Endodermal cell (in vitro differentiated cells): ENCODE data around the gene CALCR. TPM values are rescaled to one million over a fixed set of nuclear protein-coding genes. Genes with fewer than 3 reads are reported as not detected.
A peak's percentile ranks its signal among the peaks of the same experiment; 100 is the strongest.

Experiments
- DNase-seq: peaks from one replicate; pipeline ENCODE4 v3.0.0-alpha.2; 2017
- H3K27ac ChIP-seq: 2 replicates; pipeline ENCODE4 v1.5.1; 2013; ENCODE audit warnings: mild to moderate bottlenecking, low read depth, low read length, moderate library complexity
- H3K27me3 ChIP-seq: 2 replicates; pipeline ENCODE4 v1.6.1; 2013; ENCODE audit warnings: mild to moderate bottlenecking, low read length, moderate library complexity; ENCODE audit not compliant: insufficient read depth, control insufficient read depth, poor library complexity, severe bottlenecking
- H3K36me3 ChIP-seq: 2 replicates; pipeline ENCODE4 v1.7.0; 2013; ENCODE audit warnings: mild to moderate bottlenecking, low read length, moderate library complexity; ENCODE audit not compliant: control insufficient read depth, insufficient read depth
- H3K4me1 ChIP-seq: one replicate; pipeline ENCODE4 v1.7.0; 2013; ENCODE audit warnings: low read length; ENCODE audit not compliant: control insufficient read depth, insufficient read depth
- H3K4me3 ChIP-seq: 2 replicates; pipeline ENCODE4 v1.5.1; 2013; ENCODE audit warnings: mild to moderate bottlenecking, low read length, moderate library complexity
- H3K9ac ChIP-seq: 2 replicates; pipeline ENCODE4 v1.6.1; 2013; ENCODE audit warnings: mild to moderate bottlenecking, low read length, moderate library complexity; ENCODE audit not compliant: poor library complexity, severe bottlenecking; ENCODE audit errors: extremely low read depth
- H3K9me3 ChIP-seq: 2 replicates; pipeline ENCODE4 v1.6.1; 2013; ENCODE audit warnings: mild to moderate bottlenecking, low read length, moderate library complexity; ENCODE audit not compliant: control insufficient read depth
- H3K27ac Mint-ChIP-seq: 2 replicates; pipeline ENCODE4 v1.8.0; 2020; ENCODE audit warnings: mixed read lengths
- H3K27me3 Mint-ChIP-seq: 2 replicates; pipeline ENCODE4 v1.8.0; 2021; ENCODE audit warnings: mild to moderate bottlenecking, mixed read lengths; ENCODE audit not compliant: insufficient read depth
- H3K36me3 Mint-ChIP-seq: 2 replicates; pipeline ENCODE4 v1.8.0; 2020; ENCODE audit warnings: low read depth, mixed read lengths
- H3K4me1 Mint-ChIP-seq: 2 replicates; pipeline ENCODE4 v1.8.0; 2020; ENCODE audit warnings: mixed read lengths
- H3K4me3 Mint-ChIP-seq: 2 replicates; pipeline ENCODE4 v1.8.0; 2020; ENCODE audit warnings: mild to moderate bottlenecking, moderate library complexity, mixed read lengths
- H3K9me3 Mint-ChIP-seq: 2 replicates; pipeline ENCODE4 v1.8.0; 2020; ENCODE audit warnings: mild to moderate bottlenecking, mixed read lengths
- WGBS, 2 experiments: methylation state at CpG; one replicate each; pipeline versions ENCODE4 v1.1.5 to v1.1.7; 2013; ENCODE audit warnings: missing lambda C conversion rate in 2 of 2, mixed read lengths in 1 of 2; ENCODE audit not compliant: insufficient coverage in 1 of 2, insufficient read length in 1 of 2; 5-methylcytosine and 5-hydroxymethylcytosine counted together
- total RNA-seq, 2 donors: library from RNA; stranded (reverse); fragmentation: NEBNext Ultra II Directional in 1 of 2; extraction: Animal tissue kit (Norgen Biotek cat#: 25700) in 1 of 2; gene quantifications; 2 replicates in 1 of 2; 3 replicates in 1 of 2; pipeline ENCODE4 v1.2.1, GENCODE V29; 2021
- TF ChIP-seq, protein P1 (sequence below): fragments of 200-600 bp; sonication (generic); conservative IDR thresholded peaks from 2 replicates; pipeline ENCODE4 v1.5.0; 2021; ENCODE audit warnings: antibody characterized with exemption, mild to moderate bottlenecking

The CALCR gene
- total RNA-seq, 2 donors from 2014 or later, result 16.8 to 17.1 TPM

GRCh38 chr7:93476491-93477344 is 97.8 kb downstream of the CALCR start:
- no peaks in the 10 kb centered on the region for H3K9me3 Mint-ChIP-seq
- peaks cover 16% of the 10 kb centered on the region for H3K4me1 Mint-ChIP-seq
- no peaks in the 10 kb centered on the region for H3K27me3 Mint-ChIP-seq
- TF ChIP-seq, protein P1, sequence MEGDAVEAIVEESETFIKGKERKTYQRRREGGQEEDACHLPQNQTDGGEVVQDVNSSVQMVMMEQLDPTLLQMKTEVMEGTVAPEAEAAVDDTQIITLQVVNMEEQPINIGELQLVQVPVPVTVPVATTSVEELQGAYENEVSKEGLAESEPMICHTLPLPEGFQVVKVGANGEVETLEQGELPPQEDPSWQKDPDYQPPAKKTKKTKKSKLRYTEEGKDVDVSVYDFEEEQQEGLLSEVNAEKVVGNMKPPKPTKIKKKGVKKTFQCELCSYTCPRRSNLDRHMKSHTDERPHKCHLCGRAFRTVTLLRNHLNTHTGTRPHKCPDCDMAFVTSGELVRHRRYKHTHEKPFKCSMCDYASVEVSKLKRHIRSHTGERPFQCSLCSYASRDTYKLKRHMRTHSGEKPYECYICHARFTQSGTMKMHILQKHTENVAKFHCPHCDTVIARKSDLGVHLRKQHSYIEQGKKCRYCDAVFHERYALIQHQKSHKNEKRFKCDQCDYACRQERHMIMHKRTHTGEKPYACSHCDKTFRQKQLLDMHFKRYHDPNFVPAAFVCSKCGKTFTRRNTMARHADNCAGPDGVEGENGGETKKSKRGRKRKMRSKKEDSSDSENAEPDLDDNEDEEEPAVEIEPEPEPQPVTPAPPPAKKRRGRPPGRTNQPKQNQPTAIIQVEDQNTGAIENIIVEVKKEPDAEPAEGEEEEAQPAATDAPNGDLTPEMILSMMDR, result no peak
- H3K36me3 Mint-ChIP-seq, result peaks cover 8% of the 10 kb centered on the region
- H3K27me3 ChIP-seq, result no peaks in the 10 kb centered on the region
- H3K4me3 Mint-ChIP-seq, result no peak overlapping the region
- no peak overlapping the region for H3K27ac ChIP-seq
- peak overlapping the region; percentile 69 for H3K27ac Mint-ChIP-seq
- 70 to 80% methylated on average over 2 of the region's 2 CpGs for WGBS, 2 experiments
- no peak overlapping the region for H3K4me3 ChIP-seq
- H3K9me3 ChIP-seq, result no peaks in the 10 kb centered on the region
- DNase-seq, result peak; percentile 70
- H3K36me3 ChIP-seq, result peaks cover 10% of the 10 kb centered on the region
- peaks cover 7% of the 10 kb centered on the region for H3K4me1 ChIP-seq
- H3K9ac ChIP-seq, result no peak overlapping the region

GRCh38 chr7:93475811-93476210 is 98.7 kb downstream of the CALCR start:
- peaks cover 17% of the 10 kb centered on the region for H3K4me1 Mint-ChIP-seq
- H3K4me3 Mint-ChIP-seq, result no peak overlapping the region
- H3K36me3 Mint-ChIP-seq, result peaks cover 10% of the 10 kb centered on the region
- H3K27ac ChIP-seq, result no peak overlapping the region
- no peak overlapping the region for H3K9ac ChIP-seq
- TF ChIP-seq, protein P1, result no peak
- WGBS, 2 experiments, result 87 to 92% methylated on average over 3 to 4 of the region's 4 CpGs
- H3K4me3 ChIP-seq, result no peak overlapping the region
- no peaks in the 10 kb centered on the region for H3K27me3 ChIP-seq
- no peaks in the 10 kb centered on the region for H3K27me3 Mint-ChIP-seq
- H3K9me3 ChIP-seq, result no peaks in the 10 kb centered on the region
- no peak for DNase-seq
- peaks cover 18% of the 10 kb centered on the region for H3K36me3 ChIP-seq
- H3K4me1 ChIP-seq, result peaks cover 7% of the 10 kb centered on the region
- no peak overlapping the region for H3K27ac Mint-ChIP-seq
- H3K9me3 Mint-ChIP-seq, result no peaks in the 10 kb centered on the region

GRCh38 chr7:93471456-93471855 is 103.1 kb downstream of the CALCR start:
- no peak overlapping the region for H3K9ac ChIP-seq
- no peak overlapping the region for H3K27ac Mint-ChIP-seq
- H3K27me3 ChIP-seq, result no peaks in the 10 kb centered on the region
- H3K9me3 Mint-ChIP-seq, result no peaks in the 10 kb centered on the region
- H3K27me3 Mint-ChIP-seq, result no peaks in the 10 kb centered on the region
- peaks cover 4% of the 10 kb centered on the region for H3K36me3 Mint-ChIP-seq
- H3K4me1 ChIP-seq, result peaks cover 4% of the 10 kb centered on the region
- no peak overlapping the region for H3K4me3 ChIP-seq
- no peaks in the 10 kb centered on the region for H3K9me3 ChIP-seq
- H3K36me3 ChIP-seq, result peaks cover 20% of the 10 kb centered on the region
- H3K4me3 Mint-ChIP-seq, result no peak overlapping the region
- 98 to 100% methylated on average over 1 to 2 of the region's 2 CpGs for WGBS, 2 experiments
- no peak for DNase-seq
- H3K27ac ChIP-seq, result no peak overlapping the region
- peaks cover 6% of the 10 kb centered on the region for H3K4me1 Mint-ChIP-seq
- TF ChIP-seq, protein P1, result no peak
